HepG2 (cell line): ENCODE results near the gene TMEM132D.

Source experiments
- ATF1 ChIP-seq: IDR thresholded peaks from 2 replicates; pipeline ENCODE4 v1.6.1; 2016; ENCODE audit warnings: mild to moderate bottlenecking, control low read depth
- DPF2 ChIP-seq: sonication (generic); formaldehyde crosslinking; IDR thresholded peaks from 2 replicates; pipeline ENCODE4 v1.4.0; 2020; ENCODE audit warnings: mild to moderate bottlenecking, low read depth, missing genetic modification reagents, borderline replicate concordance
- ELF1 ChIP-seq: sonication (generic); formaldehyde crosslinking; IDR thresholded peaks from 2 replicates; pipeline ENCODE4 v1.4.0; 2020; ENCODE audit warnings: missing genetic modification reagents
- EZH2 ChIP-seq: conservative IDR thresholded peaks from 2 replicates; pipeline ENCODE4 v1.6.1; 2012; ENCODE audit warnings: mild to moderate bottlenecking, low read depth, low read length, moderate library complexity
- HCFC1 ChIP-seq: fragments of 150-350 bp; IDR thresholded peaks from 2 replicates; pipeline ENCODE4 v1.6.1; 2014; ENCODE audit warnings: low read depth, low read length
- KLF13 ChIP-seq: sonication (generic); formaldehyde crosslinking; IDR thresholded peaks from 2 replicates; pipeline ENCODE4 v1.4.0; 2020; ENCODE audit warnings: mild to moderate bottlenecking, missing genetic modification reagents
- MYNN ChIP-seq: sonication (generic); formaldehyde crosslinking; IDR thresholded peaks from 2 replicates; pipeline ENCODE4 v1.4.0; 2020; ENCODE audit warnings: mild to moderate bottlenecking, low read depth, missing genetic modification reagents
- NFYB ChIP-seq: sonication (generic); formaldehyde crosslinking; IDR thresholded peaks from 2 replicates; pipeline ENCODE4 v1.4.0; 2020; ENCODE audit warnings: missing genetic modification reagents
- NR2C2 ChIP-seq: sonication (generic); formaldehyde crosslinking; IDR thresholded peaks from 2 replicates; pipeline ENCODE4 v1.4.0; 2020; ENCODE audit warnings: missing genetic modification reagents, mild to moderate bottlenecking, moderate library complexity, borderline replicate concordance
- POLR2AphosphoS5 ChIP-seq: IDR thresholded peaks from 2 replicates; pipeline ENCODE4 v1.6.1; 2012; ENCODE audit warnings: low read depth, low read length
- SP140L ChIP-seq: sonication (generic); formaldehyde crosslinking; IDR thresholded peaks from 2 replicates; pipeline ENCODE4 v1.4.0; 2020; ENCODE audit warnings: missing genetic modification reagents, borderline replicate concordance
- TF ChIP-seq, protein P1 (sequence below): sonication (generic); formaldehyde crosslinking; IDR thresholded peaks from 2 replicates; pipeline ENCODE4 v1.5.0; 2020; ENCODE audit warnings: mild to moderate bottlenecking, missing genetic modification reagents, moderate library complexity
- TF ChIP-seq, protein P2 (sequence below): sonication (generic); formaldehyde crosslinking; IDR thresholded peaks from 2 replicates; pipeline ENCODE4 v1.4.0; 2020; ENCODE audit warnings: missing genetic modification reagents

DNA sequence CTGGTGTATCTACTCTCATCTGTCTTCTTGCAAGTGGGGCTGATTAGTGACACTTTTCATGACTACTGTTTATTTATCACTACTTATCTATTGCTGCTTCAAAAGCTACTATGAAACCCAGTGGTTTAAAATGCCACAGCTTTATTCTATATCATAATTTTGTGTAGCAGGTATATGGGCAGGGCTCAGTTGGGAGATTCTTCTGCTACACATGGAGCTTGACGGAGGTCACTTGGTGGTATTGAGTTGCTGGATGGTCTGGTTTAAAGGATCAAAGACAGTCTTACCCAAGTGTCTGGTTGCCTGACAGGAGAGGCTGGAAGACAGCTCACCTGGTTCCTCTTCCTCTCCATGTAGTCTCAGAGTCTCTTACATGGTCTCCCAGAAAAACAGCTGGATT, 222.7 kb downstream of the TMEM132D start:
- no peak for TF ChIP-seq ATF1 (CRISPR knock-in tag)
- TF ChIP-seq NR2C2, result no peak
- TF ChIP-seq EZH2, result no peak
- TF ChIP-seq KLF13 (CRISPR knock-in tag), result no peak
- TF ChIP-seq, protein P1, sequence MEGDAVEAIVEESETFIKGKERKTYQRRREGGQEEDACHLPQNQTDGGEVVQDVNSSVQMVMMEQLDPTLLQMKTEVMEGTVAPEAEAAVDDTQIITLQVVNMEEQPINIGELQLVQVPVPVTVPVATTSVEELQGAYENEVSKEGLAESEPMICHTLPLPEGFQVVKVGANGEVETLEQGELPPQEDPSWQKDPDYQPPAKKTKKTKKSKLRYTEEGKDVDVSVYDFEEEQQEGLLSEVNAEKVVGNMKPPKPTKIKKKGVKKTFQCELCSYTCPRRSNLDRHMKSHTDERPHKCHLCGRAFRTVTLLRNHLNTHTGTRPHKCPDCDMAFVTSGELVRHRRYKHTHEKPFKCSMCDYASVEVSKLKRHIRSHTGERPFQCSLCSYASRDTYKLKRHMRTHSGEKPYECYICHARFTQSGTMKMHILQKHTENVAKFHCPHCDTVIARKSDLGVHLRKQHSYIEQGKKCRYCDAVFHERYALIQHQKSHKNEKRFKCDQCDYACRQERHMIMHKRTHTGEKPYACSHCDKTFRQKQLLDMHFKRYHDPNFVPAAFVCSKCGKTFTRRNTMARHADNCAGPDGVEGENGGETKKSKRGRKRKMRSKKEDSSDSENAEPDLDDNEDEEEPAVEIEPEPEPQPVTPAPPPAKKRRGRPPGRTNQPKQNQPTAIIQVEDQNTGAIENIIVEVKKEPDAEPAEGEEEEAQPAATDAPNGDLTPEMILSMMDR (CRISPR knock-in tag), result no peak
- no peak for TF ChIP-seq ELF1 (CRISPR knock-in tag)
- no peak for TF ChIP-seq POLR2AphosphoS5
- no peak for TF ChIP-seq HCFC1
- TF ChIP-seq, protein P2, sequence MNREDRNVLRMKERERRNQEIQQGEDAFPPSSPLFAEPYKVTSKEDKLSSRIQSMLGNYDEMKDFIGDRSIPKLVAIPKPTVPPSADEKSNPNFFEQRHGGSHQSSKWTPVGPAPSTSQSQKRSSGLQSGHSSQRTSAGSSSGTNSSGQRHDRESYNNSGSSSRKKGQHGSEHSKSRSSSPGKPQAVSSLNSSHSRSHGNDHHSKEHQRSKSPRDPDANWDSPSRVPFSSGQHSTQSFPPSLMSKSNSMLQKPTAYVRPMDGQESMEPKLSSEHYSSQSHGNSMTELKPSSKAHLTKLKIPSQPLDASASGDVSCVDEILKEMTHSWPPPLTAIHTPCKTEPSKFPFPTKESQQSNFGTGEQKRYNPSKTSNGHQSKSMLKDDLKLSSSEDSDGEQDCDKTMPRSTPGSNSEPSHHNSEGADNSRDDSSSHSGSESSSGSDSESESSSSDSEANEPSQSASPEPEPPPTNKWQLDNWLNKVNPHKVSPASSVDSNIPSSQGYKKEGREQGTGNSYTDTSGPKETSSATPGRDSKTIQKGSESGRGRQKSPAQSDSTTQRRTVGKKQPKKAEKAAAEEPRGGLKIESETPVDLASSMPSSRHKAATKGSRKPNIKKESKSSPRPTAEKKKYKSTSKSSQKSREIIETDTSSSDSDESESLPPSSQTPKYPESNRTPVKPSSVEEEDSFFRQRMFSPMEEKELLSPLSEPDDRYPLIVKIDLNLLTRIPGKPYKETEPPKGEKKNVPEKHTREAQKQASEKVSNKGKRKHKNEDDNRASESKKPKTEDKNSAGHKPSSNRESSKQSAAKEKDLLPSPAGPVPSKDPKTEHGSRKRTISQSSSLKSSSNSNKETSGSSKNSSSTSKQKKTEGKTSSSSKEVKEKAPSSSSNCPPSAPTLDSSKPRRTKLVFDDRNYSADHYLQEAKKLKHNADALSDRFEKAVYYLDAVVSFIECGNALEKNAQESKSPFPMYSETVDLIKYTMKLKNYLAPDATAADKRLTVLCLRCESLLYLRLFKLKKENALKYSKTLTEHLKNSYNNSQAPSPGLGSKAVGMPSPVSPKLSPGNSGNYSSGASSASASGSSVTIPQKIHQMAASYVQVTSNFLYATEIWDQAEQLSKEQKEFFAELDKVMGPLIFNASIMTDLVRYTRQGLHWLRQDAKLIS (CRISPR knock-in tag), result no peak
- no peak for TF ChIP-seq NFYB (CRISPR knock-in tag)
- no peak for TF ChIP-seq DPF2
- TF ChIP-seq MYNN (CRISPR knock-in tag), result no peak
- TF ChIP-seq SP140L (CRISPR knock-in tag), result no peak
